GM18511 (cell line): Measurements from ENCODE around the gene SCAP.

Experiments used
- ATAC-seq: cut with Tn5 transposase; IDR thresholded peaks from one replicate; pipeline ENCODE4 v1.9.1; 2021; ENCODE audit warnings: mild to moderate bottlenecking, moderate library complexity; ENCODE audit not compliant: unreplicated experiment

The SCAP gene

DNA sequence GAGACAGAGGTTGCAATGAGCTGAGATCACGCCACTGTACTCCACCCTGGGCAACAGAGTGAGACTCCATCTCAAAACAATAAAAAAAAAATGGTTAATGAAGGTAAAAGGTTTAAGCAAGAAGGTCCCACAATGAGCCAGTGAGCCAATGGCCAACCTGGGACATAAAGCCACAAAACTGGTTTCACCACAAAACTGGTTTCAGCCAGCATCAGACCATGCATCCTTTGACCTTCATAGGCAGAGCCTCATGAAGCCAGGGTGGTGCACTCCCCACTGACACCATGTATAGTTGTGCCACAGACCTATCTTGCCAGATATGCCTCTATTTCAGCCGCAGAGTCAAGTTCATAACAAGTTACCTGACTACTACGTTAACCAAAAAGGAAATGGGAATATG, 41.9 kb downstream of the SCAP start:
- ATAC-seq = no peak

DNA sequence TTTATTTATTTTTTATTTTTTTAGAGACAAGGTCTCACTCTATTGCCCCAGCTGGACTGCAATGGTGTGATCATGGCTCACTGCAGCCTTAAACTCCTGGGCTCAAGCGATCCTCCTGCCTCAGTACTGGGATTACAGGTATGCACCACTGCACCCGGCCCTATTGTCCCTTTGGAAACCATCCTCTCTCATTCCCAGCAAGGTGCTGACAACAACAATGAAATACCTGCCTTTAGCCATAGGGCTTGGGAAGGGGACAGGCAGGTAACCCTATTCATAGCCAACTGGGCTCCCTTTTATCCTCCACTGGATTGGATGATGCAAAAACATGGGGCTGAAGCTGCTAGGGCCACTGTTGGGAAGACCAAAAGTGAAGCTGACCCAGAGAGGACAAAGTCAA, 43.1 kb downstream of the SCAP start:
- ATAC-seq = no peak

DNA sequence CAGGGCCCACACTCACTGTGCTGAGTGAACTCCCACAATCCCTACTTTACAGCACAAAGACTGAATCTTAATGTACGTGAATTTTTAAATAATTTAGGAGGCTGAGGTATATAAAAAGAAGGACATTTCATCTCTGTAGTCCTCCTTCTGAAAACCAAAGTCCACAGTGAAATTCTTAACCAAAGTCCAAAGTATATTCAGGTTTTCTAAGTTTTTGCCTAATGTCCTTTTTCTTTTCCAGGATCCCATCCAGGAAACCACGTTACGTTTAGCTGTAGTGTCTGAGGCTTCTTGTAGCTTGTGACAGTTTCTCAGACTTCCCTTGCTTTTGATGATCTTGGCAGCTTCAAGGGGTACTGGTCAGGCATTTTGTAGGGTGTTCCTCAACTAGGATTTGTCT, 44.5 kb downstream of the SCAP start:
- ATAC-seq = no peak

DNA sequence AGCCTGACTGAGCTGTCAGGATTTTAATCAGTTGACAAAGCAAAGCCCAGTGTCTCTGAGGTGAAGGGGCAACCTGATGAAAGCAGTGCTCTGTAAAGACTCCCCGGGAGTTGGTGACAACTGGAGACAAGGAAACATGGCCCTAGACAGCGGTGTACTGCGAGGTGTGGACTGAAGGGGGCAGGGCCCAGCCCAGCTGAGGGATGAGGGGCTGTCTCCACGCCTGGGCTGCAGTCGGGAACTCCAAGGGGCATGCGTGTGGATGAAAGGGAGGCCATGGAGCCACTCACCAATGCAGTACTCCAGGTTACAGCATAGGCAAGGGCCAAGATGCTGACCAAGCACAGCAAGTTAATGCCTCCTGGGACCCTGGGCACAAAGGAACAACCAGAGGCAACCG, 45.1 kb downstream of the SCAP start:
- ATAC-seq = no peak

DNA sequence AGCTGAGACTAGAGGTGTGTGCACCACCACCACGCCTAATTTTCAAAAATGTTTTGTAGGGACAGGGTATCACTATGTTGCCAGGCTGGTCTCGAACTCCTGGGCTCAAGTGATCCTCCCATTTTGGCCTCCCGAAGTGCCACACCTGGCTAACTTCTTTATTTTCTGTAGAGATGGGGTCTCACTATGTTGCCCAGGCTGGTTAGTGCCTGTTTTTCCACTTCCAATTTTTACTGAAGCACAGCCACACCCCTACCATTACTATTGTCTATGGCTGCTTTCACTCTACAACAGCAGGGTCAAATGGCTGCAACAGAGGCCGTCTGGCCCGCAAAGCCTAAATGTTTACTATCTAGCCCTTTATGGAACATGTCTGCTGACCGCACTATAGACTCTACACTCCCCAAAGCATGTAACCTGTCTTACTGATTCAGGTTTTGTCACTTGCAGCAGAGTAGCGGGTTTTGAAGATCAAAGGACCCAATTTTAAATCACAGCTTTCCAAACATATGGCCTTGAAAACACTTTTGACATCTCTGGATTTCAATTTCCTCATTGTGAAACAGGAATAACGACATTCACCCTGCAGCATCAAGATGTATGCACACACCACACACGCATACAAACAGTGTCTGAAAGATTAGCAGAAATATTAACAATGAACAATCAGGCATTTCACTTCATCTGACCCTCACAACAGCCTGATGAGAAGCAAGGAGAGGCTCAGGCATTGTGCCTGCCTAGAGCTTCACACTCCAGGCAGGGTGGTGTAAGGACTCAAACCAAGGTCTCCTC, 46.1 kb downstream of the SCAP start:
- no peak for ATAC-seq

DNA sequence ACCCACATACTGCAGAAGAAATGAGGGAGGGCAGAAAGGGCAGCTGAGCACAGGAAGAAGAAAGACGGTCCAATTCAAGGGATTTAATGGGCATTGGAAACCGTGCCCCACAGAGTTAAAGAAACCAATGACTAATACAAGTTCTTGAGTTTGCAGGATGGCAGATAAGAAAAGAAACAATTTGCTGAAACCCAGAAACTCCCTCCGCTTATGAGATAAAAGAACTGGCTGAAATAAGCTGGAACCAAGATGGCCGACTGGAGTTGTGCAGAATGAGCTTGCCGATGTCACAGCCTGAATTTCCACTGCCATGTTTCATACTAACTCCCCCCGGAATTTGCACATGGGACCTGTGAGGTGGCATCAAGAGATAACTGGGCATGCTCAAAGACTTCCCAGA, 47.1 kb downstream of the SCAP start:
- no peak for ATAC-seq

DNA sequence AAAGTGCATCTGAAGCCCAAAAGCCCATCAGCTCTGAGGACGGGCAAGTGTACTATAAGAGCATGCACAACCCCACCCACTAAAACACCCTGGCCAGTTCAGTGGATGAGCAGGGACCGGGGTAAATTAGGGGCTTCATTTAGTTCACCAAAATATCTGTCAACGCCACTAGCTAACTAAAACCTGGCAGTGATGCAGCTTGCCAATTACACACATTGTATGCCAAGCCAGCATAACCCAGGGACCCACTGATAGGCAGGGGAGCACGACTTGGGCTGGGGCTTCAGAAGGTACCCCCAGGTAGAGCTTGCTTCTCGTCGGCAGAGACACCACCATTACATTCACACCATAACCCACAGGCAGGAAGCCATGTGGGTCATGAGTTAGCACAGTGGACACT, 47.9 kb downstream of the SCAP start:
- ATAC-seq = no peak

DNA sequence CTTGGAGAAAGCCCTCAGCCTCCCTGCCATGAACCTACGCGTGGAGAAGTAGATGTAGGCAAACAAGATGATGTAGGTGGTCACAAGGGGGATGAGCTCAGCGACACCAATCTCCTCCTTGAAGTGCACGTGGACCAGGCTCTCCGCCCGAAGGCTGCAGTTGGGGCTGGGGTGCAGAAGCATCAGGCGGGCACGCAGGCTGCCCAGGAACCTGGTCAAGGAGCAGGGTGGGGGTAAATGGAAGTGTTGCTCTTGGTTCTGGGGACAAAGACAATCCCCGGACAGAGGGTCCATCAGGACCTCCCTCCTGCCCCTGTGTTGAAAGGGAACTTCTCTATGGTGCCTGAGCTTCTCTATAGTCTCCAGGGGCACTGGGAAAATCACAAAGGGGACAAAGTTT, 49.8 kb downstream of the SCAP start:
- ATAC-seq = no peak

DNA sequence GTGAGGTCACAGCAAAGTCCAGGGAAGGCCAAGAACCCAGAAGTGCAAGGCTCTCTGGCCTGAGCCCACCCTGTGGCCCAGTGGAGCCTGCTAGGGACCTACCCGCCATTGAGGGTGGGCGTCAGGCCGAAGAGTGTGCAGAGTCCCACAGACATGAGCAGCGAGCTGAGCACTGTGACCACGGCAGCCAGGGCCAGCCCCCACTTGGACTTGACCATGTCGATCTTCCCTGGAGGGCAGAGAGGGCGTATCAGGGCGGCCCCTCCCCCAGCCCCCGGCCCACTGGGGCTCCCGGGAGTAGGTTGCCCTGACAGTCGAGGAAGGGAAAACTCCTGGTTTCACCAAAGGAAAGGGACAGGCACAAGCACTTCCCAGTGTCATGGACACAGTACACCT, 50.4 kb downstream of the SCAP start:
- no peak for ATAC-seq

DNA sequence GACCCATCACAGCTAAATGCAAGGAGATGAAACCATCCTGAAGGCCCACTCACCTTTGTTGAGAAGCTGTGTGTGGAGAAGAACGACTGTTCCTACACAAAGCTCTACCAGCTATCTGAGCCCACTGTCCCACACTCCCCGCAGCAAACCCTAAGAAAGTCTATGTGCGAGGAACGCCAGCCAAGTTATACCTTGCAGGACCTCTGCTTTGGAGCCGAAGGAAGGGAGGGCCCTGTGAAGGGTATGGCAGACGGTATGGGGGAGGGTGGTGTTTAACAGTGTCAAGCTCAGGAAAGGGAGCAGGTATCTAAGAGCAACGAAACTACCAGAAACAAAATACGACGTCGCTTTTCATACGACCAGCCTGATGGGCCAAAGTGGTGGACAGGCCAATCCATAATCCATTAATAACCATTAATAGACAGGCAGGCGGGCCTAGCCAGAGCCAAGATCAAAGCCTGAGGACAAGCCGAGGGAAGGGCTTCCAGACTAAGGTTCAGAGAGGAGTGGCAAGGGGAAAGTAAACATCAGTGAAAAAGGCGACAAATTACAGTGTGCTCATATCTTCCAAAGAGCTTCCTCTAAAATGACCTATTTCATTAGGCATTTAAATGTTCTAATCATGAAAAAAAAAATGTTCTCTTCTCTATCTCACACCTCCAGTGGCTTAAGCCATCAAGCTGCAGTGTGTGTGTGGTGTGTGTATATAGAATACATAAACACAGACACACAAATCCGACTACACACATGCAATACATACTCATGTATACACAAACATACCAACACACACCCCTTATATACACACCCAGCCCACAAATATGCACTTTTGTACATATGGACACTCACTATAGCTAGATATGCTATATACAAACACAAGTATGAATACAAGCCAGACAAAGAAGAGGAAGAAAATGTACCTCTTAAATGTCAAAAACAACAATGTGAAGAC, 51.0 kb downstream of the SCAP start:
- no peak for ATAC-seq

DNA sequence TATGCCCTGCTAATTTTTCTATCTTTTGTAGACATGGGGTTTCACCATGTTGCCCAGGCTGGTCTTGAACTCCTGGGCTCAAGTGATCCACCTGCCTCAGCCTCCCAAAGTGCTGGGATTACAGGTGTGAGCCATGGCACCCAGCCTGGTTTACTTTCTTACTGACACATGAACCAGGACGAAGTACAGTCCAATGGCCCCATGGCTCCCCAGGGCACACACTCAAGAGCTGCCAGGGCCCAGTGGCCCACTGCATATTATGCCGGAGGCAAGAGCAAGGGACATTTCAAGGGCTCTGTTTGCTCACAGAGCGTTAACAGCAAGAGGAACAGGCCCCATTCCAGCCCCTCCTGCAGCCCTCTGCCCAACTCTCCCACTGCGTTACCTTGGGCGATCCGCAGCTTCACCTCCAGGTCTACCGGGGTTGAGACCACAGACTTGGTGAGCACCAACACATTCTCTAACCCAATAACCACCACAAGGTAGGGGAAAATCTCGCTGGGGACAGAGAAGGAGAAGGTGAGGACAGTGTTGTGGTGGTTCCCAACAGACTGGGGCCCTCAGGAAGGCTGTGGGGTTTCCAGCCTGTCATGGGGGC, 52.1 kb downstream of the SCAP start:
- ATAC-seq = no peak

DNA sequence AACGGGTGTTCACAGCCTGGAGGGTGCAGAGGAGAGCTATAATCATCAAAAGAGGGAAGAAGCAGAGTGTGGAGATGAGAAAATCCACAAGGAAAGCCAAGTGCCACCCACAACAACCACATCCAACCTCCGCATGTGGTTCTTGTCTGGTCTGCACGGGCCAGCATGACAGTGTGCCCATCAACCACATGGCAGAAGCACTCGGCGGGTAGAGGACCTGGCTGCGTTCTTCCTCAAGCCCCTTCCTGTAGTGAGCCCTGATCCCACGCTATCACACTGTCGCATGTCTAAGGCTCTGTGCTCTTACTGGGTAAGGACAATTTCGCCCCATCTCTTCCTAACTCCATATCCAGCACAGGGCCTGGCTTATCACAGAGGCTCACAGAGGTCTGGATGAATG, 53.0 kb downstream of the SCAP start:
- no peak for ATAC-seq

DNA sequence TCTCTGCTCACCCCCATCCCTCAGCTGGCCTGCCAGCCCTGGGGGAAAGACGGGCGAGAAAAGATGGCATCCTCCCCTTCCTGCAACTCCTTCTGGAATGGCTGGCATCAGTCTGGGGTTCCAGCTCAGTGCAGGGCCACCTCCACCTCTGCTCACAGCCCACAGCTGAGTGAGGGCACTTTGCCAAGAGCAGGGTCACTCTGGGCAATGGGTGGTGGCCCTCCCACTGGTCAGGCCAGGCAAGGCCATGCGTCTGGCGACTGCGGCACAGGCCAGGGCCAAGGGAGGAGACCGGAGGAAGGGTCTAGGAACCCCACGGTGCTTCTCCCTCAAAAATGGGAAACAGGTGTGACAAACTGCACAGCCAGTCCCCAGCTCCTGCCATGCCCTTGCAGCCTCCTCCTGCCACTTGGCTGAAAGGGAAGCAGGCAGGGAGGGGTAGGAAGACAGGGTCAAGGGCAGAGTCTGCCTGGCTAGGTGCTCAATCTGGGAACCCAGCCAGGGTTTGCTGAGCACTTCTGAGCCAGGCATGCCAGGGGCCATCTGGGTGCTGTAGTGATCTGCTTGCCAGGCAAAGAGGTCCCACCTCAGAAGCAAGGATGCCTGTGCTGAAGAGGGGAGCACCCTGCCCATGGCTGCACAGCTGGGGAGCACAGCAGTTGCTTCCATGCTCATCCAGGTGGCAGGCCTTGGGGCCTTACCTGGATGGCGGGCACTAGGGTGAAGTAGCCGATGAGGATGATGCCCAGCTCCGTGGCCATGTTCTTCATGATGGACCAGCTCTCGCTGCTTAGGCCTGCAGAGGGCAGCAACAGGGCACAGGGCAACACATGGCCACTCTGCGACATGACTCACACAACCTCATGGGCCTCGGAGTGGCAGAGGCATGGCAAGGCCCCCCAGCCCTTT, 53.7 kb downstream of the SCAP start:
- no peak for ATAC-seq

DNA sequence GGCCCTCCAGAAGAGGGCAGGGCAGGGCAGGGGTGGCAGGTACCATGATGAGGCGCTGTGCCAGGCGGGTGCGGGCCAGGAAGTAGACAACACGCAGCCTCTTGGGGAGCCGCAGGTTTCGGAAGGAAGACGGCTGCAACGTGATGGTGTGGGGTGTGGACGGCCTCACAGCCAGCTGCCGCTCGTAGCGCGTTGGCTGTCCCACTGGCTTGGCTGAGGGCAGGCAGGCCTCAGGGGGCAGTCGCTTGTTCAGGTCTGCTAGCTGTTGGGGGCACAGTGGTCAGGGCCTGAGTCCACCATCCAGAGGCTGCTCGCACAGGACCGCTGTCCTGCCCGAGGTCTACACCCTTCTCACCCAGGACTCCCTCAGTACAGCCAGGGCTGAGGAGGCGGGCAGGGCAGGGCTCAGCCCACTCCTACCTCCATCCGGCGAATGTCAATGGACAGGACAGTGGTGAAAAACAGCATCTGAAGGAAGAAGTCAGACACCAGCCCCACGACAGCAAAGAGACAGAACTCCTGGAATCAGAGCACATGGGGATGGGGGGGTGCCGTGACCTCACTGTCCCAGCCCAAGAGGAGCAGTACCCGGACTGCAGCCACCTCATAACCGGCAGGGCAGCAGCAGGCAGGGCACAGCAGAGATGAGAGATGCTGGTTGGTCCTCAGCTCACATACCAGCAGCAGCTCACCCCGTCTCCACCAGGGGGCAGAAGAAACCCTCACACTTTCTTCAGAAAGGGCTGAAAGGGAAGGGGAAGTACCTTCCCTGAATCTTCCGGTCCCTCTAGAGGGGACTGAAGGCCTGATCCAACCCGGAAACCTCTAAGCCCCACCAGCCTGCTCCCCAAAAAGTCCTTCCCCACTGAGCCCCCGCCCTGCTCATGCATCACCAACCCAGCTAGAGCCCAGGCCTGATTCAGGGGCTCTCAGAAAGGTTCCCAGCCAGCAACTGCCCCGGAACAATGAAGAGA, 54.9 kb downstream of the SCAP start:
- peak; percentile 87 for ATAC-seq

DNA sequence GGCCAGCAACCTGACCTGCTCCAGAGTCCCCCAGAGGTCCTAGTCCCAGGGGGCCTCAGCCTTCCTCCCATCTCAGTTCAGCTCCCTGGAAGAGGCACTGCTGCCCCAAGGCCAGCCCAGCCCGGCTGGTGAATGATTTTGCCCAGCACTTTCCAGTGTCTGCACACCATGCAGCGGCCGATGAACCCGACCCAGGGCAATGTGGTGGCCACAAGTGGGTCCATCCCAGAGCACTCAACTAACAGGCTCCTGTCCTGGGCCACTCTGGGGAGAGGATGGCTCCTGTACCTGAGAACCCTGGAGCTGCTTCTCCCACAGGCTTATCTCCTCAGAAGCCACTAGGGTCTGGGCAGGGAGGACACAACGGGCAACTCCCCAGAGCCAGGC, 55.7 kb downstream of the SCAP start:
- no peak for ATAC-seq

DNA sequence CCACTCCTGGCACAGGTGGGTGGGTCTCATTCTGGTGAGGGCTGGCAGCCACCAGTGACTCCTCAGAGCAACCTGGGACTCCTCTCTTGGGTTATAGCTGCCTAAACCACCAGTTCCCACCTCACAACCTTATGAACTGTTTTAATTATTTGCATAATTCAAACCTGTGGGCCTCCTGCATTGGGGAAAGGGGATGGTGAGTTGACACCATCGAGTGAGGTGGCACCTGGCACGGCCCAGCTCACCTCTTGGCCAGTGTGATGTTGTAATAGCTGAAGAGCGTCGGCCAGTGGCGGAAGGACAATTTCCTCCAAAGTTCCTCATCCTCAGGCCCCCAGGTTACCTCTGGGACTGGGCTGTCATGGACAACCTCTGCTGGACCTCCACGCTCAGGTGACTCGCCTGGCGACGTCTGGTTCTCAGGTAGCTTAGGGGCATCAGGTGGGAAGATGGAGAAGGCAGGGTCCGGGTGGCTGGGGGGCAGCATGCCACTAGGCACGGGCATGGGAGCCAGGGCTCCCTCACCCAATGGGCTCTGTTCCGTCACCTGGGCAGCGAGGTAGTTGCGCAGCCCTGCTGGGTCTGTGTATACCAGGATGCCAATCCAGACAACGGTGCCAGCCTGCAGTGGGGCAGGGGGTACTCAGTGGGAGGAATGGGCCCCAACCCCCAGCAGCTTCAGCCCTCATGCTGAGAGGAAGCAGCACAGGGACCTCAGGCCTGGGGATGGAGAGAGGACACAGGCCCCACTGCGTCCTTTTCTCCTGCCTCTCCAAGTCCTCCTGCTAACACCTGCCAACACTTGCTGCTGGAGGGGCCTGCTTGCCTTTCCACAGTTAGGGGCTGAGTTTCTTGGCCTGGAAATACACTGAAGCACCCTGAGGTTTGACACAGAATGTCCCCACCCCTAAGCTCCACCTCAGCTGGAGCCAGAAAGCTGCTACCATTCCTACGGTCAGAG, 56.4 kb downstream of the SCAP start:
- ATAC-seq = no peak

DNA sequence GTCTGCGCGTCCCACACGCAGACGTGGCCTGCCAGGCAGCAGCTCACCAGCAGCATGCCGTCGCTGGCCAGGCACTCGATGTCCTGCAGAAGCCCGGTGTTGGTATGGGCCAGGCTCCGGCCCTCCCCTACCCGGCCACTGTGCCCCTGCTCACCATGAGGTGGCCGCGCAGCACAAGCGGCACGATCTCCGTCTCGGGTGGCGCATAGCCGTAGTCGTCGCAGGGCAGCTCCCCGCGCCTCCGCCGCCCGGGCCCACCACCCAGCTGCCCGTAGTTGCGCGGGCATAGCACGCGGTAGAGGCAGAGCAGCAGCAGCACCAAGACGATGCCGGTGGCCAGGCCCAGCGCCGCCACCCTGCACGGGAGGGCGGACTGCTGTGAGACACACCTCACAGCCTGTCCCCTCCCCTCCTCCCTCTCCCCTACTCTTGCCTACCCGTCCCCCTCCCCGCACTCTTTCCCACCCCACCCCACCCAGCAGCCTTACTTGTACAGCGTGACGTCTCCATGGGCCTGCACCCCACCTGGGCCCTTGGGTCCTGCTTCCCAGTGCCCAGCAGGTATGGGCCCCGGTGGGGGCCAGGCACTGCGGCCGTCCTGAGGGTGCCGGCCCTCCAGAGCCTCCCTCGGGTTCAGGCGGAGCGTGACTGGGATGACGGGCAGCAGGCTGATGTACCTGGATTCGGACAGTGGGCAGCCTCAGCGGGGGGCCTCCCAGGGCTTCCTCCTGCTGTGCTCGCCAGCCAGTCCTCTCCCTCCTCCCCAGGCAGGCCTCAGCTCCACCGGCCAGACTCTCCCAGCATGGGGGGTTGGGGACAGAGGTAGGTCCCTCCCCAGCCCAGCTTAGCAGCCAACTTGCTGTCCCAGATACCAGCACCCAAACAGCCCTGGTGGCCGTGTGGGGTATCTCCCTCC, 57.3 kb downstream of the SCAP start:
- ATAC-seq = no peak
